GM12878 (cell line): Measurements from ENCODE around the gene TBC1D5. TPM values are rescaled to one million over a fixed set of nuclear protein-coding genes. Genes with fewer than 3 reads are reported as not detected.
"Not testable (repeated sequence)": the region's sequence is repeated elsewhere in the genome, so short reads cannot be mapped to it uniquely, and the experiment has no call there.

Experiments
- ATAC-seq: fragments of 200-7000 bp; cut with Tn5 transposase; 3 replicates; pipeline ENCODE4 v1.9.1; 2020; ENCODE audit warnings: mild to moderate bottlenecking, moderate library complexity
- BruUV-seq: library from RNA; stranded (reverse); fragments of 400-500 nt; replicated peaks from 2 replicates; lab custom pipeline; 2021; lab: Mats Ljungman, UMichigan
- CTCF ChIA-PET: fragments of 300-600 bp; sonication (Branson Sonifier 250); formaldehyde crosslinking; extraction: SDS; loops from one replicate; lab custom pipeline; 2021; ENCODE audit warnings: inconsistent platforms; lab: Yijun Ruan, JAX
- POLR2A ChIA-PET: fragments of 350-600 bp; formaldehyde crosslinking; extraction: SDS; loops from one replicate; lab custom pipeline; 2021; ENCODE audit warnings: inconsistent platforms; lab: Charles Lee
- RAD21 ChIA-PET: fragments of 300-600 bp; sonication (Branson Sonifier 250); formaldehyde crosslinking; loops from one replicate; lab custom pipeline; 2023; ENCODE audit warnings: antibody characterized with exemption; ENCODE audit not compliant: unreplicated experiment; lab: Charles Lee
- SMC1A ChIA-PET: fragments of 300-600 bp; sonication (Branson Sonifier 250); formaldehyde crosslinking; loops from one replicate; lab custom pipeline; 2023; ENCODE audit not compliant: unreplicated experiment, uncharacterized antibody; lab: Charles Lee
- DNase-seq: peaks from one replicate; pipeline ENCODE4 v3.0.0-alpha.2; 2011; ENCODE audit warnings: low read depth, low spot score
- FAIRE-seq: peaks from 3 replicates; lab custom pipeline; 2011; peaks lifted over from hg19 to GRCh38; lab: Jason Lieb, UNC
- H2AFZ ChIP-seq: 2 replicates; pipeline ENCODE4 v1.6.0; 2011; ENCODE audit warnings: low read depth, low read length, control low read depth; ENCODE audit not compliant: control insufficient read depth
- H3K27ac ChIP-seq: 2 replicates; pipeline ENCODE4 v1.5.1; 2011; ENCODE audit warnings: control low read depth; ENCODE audit not compliant: control insufficient read depth, insufficient read depth
- H3K27me3 ChIP-seq, 2 experiments: replicated peaks in 1 of 2; 2 replicates each; pipeline versions ENCODE4 v1.6.0 to v1.6.1; 2011; ENCODE audit warnings: low read length in 1 of 2; ENCODE audit not compliant: control insufficient read depth in 2 of 2, insufficient read depth in 2 of 2
- H3K36me3 ChIP-seq, 2 experiments: 2 replicates each; pipeline ENCODE4 v1.5.1; 2011; ENCODE audit warnings: low read length in 1 of 2; ENCODE audit not compliant: control insufficient read depth in 2 of 2, insufficient read depth in 2 of 2
- H3K4me1 ChIP-seq: 2 replicates; pipeline ENCODE4 v1.6.1; 2011; ENCODE audit warnings: mild to moderate bottlenecking, low read length, moderate library complexity, mixed read lengths; ENCODE audit not compliant: control insufficient read depth, insufficient read depth
- H3K4me2 ChIP-seq: 2 replicates; pipeline ENCODE4 v1.6.0; 2011; ENCODE audit warnings: control low read depth; ENCODE audit not compliant: control insufficient read depth, insufficient read depth
- H3K4me3 ChIP-seq: fragments of 200-600 bp; sonication (generic); 2 replicates; pipeline ENCODE4 v1.5.1; 2016
- H3K79me2 ChIP-seq: 2 replicates; pipeline ENCODE4 v1.6.0; 2011; ENCODE audit warnings: low read length; ENCODE audit not compliant: control insufficient read depth, insufficient read depth
- H3K9ac ChIP-seq: 2 replicates; pipeline ENCODE4 v1.8.0; 2011; ENCODE audit warnings: low read length, control low read depth, mixed read lengths; ENCODE audit not compliant: control insufficient read depth, insufficient read depth
- H3K9me3 ChIP-seq: replicated peaks from 3 replicates; pipeline ENCODE4 v1.5.1; 2011; ENCODE audit warnings: mild to moderate bottlenecking, low read length; ENCODE audit not compliant: control insufficient read depth, insufficient read depth
- H4K20me1 ChIP-seq: 2 replicates; pipeline ENCODE4 v1.6.0; 2011; ENCODE audit not compliant: control insufficient read depth, insufficient read depth
- CHD1 ChIP-seq: IDR thresholded peaks from 2 replicates; pipeline ENCODE4 v1.6.1; 2012; ENCODE audit warnings: low read depth, low read length, improper control_type of control experiment
- IRF4 ChIP-seq: IDR thresholded peaks from 2 replicates; pipeline ENCODE4 v1.6.1; 2011; ENCODE audit warnings: low read depth, low read length
- TCF3 ChIP-seq: IDR thresholded peaks from 2 replicates; pipeline ENCODE4 v1.6.1; 2012; ENCODE audit warnings: low read depth, mild to moderate bottlenecking, low read length, borderline replicate concordance; ENCODE audit not compliant: insufficient read depth
- TCF7 ChIP-seq: IDR thresholded peaks from 2 replicates; pipeline ENCODE4 v1.6.1; 2014; ENCODE audit warnings: antibody characterized with exemption, borderline replicate concordance
- WRNIP1 ChIP-seq: IDR thresholded peaks from 2 replicates; pipeline ENCODE4 v1.6.1; 2011; ENCODE audit warnings: low read depth, low read length, improper control_type of control experiment, borderline replicate concordance
- ZZZ3 ChIP-seq: IDR thresholded peaks from 2 replicates; pipeline ENCODE4 v1.6.1; 2011; ENCODE audit warnings: low read depth; ENCODE audit not compliant: control insufficient read depth, insufficient read length
- WGBS: methylation state at CpG from one replicate; pipeline ENCODE4 v1.1.6; 2016; ENCODE audit warnings: low lambda C conversion rate; ENCODE audit not compliant: insufficient replicate concordance, insufficient coverage; ENCODE audit errors: missing lambda C conversion rate; 5-methylcytosine and 5-hydroxymethylcytosine counted together
- in situ Hi-C: fragments of 300-500 bp; cut with MboI; formaldehyde crosslinking; loops from 9 replicates; pipeline ENCODE4 v1.14.3; 2018; ENCODE audit warnings: mixed read lengths
- intact Hi-C: fragments of 100-400 bp; cut with micrococcal nuclease; formaldehyde crosslinking; loops from one replicate; pipeline ENCODE4 v1.14.2; 2022; ENCODE audit not compliant: unreplicated experiment
- polyA plus RNA-seq, 11 experiments: library from polyadenylated mRNA; depleted of rRNA in 4 of 11; unstranded in 6 of 11; stranded (reverse) in 5 of 11; fragments of >200 nt; fragmentation: Nextera tagmentation in 4 of 11; fragmentation: Illumina TruSeq in 1 of 11; extraction: Ambion mirVana in 4 of 11; extraction: Trizol in 1 of 11; gene quantifications; 1 replicate in 1 of 11; 2 replicates in 10 of 11; pipeline versions ENCODE4 v1.2.1 to v1.2.3, GENCODE V29; 2011 to 2016; ENCODE audit warnings: inconsistent platforms in 2 of 11, missing spikeins in 2 of 11, low read depth in 1 of 11
- total RNA-seq, 4 experiments: library from RNA; depleted of rRNA in 3 of 4; stranded (reverse); fragments of >200 nt in 3 of 4; fragmentation: Illumina TruSeq in 1 of 4; extraction: Trizol in 1 of 4; gene quantifications; 2 replicates each; pipeline versions ENCODE4 v1.2.1 to v1.2.3, GENCODE V29; 2013 to 2021
- TF ChIP-seq, protein P1 (sequence below): fragments of 450-650 bp; IDR thresholded peaks from 2 replicates; pipeline ENCODE4 v1.6.1; 2016; ENCODE audit warnings: mild to moderate bottlenecking, moderate library complexity, borderline replicate concordance

Gene TBC1D5
- total and polyA plus RNA-seq, 10 of the 15 experiments (the other 5 are each of a cell fraction or from before 2014, with no cell fraction given): 5.5 to 61.0 (median 43.8) TPM

DNA sequence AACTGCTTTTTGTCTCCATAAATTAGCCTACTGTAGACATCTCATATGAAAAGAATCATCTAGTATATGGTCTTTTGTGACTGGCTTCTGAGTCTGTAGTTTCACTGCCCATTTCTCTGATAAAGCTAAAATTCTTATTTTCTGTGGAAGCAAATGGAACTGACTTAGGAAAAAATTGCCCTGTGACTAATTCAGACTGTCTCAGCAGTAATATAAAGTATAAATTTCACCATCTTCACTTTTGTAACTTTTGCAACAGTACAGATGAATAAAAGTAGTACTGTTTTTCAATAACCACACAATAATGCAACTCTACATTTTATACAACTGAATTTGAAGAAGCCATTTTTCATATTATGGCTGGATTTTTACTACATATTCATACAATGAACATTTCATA, 104.1 kb downstream of the TBC1D5 start:
- ChIA-PET POLR2A (no interaction called here), CTCF (interaction anchor here (2.9 kb wide), 1 partner anchor 203 kb away, joined by 15 read pairs; no protein-coding TSS in a partner anchor), RAD21 (no interaction called here), SMC1A (interaction anchor here (0.8 to 1.1 kb wide), 2 partner anchors 9 to 105 kb away, joined by 3 to 6 read pairs; no protein-coding TSS in a partner anchor)
- BruUV-seq: no TSS peak
- Histone ChIP-seq H3K4me2 (no peak overlapping the region), H3K36me3 (no peaks in the 10 kb centered on the region), H3K27me3 (no peaks in the 10 kb centered on the region), H2AFZ (no peak overlapping the region), H3K9ac (no peak overlapping the region), H3K4me3 (no peak overlapping the region), H4K20me1 (no peaks in the 10 kb centered on the region; the same call in 1 of the 2 replicates), H3K79me2 (no peaks in the 10 kb centered on the region; the same call in none of the 2 replicates), H3K9me3 (no peaks in the 10 kb centered on the region; the same call in 1 of the 3 replicates), H3K27ac (no peak overlapping the region), H3K4me1 (no peaks in the 10 kb centered on the region)
- intact Hi-C loops: no loop called here
- TF ChIP-seq, protein P1, sequence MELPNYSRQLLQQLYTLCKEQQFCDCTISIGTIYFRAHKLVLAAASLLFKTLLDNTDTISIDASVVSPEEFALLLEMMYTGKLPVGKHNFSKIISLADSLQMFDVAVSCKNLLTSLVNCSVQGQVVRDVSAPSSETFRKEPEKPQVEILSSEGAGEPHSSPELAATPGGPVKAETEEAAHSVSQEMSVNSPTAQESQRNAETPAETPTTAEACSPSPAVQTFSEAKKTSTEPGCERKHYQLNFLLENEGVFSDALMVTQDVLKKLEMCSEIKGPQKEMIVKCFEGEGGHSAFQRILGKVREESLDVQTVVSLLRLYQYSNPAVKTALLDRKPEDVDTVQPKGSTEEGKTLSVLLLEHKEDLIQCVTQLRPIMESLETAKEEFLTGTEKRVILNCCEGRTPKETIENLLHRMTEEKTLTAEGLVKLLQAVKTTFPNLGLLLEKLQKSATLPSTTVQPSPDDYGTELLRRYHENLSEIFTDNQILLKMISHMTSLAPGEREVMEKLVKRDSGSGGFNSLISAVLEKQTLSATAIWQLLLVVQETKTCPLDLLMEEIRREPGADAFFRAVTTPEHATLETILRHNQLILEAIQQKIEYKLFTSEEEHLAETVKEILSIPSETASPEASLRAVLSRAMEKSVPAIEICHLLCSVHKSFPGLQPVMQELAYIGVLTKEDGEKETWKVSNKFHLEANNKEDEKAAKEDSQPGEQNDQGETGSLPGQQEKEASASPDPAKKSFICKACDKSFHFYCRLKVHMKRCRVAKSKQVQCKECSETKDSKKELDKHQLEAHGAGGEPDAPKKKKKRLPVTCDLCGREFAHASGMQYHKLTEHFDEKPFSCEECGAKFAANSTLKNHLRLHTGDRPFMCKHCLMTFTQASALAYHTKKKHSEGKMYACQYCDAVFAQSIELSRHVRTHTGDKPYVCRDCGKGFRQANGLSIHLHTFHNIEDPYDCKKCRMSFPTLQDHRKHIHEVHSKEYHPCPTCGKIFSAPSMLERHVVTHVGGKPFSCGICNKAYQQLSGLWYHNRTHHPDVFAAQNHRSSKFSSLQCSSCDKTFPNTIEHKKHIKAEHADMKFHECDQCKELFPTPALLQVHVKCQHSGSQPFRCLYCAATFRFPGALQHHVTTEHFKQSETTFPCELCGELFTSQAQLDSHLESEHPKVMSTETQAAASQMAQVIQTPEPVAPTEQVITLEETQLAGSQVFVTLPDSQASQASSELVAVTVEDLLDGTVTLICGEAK: no peak
- no peak for TF ChIP-seq TCF7
- TF ChIP-seq CHD1: no peak
- no peak for TF ChIP-seq ZZZ3
- no peak for TF ChIP-seq WRNIP1
- TF ChIP-seq TCF3: no peak
- TF ChIP-seq IRF4: no peak
- FAIRE-seq (no peak), ATAC-seq (no peak), DNase-seq (no peak)
- in situ Hi-C loops: no loop called here

DNA sequence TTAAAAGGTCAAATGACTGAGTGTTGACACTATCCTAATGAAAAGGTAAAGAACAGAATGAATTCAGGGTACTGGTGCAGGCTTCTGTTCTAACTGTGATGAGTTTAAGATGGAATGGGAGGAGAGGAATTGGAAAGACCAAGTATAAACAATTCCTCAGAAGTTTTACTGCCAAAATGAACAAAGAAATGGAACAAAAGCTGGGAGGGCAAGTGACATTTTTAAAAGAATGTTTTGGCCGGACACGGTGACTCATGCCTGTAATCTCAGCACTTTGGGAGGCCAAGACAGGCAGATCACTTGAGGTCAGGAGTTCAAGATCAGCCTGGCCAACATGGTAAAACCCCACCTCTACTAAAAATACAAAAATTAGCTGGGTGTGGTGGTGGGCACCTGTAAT, 106.8 kb downstream of the TBC1D5 start:
- H3K27me3 ChIP-seq, H2AFZ ChIP-seq, BruUV-seq, H3K4me3 ChIP-seq, H4K20me1 ChIP-seq, H3K79me2 ChIP-seq, H3K36me3 ChIP-seq, H3K27ac ChIP-seq, H3K4me2 ChIP-seq, H3K9ac ChIP-seq, intact Hi-C loops, FAIRE-seq, SMC1A ChIA-PET, DNase-seq, H3K4me1 ChIP-seq, in situ Hi-C loops, RAD21 ChIA-PET, ATAC-seq, H3K9me3 ChIP-seq: not testable (repeated sequence)
- ChIA-PET CTCF (interaction anchor here (1.4 kb wide), 1 partner anchor 10 kb away, joined by 8 read pairs; no protein-coding TSS in a partner anchor), POLR2A (interaction anchor here (1.1 kb wide), 1 partner anchor 32 kb away, joined by 4 read pairs; no protein-coding TSS in a partner anchor)
- WGBS: 95% methylated on average over 2 of the region's 2 CpGs
